CD4-positive, alpha-beta T cell treated with Interleukin-2 at 100 ng/mL for 4 hours (primary cell): ENCODE results near the gene TM4SF1.

Experiments
- DNase-seq: peaks from one replicate; pipeline ENCODE4 v3.0.0-alpha.2; 2020; ENCODE audit warnings: low spot score

Gene TM4SF1

DNA sequence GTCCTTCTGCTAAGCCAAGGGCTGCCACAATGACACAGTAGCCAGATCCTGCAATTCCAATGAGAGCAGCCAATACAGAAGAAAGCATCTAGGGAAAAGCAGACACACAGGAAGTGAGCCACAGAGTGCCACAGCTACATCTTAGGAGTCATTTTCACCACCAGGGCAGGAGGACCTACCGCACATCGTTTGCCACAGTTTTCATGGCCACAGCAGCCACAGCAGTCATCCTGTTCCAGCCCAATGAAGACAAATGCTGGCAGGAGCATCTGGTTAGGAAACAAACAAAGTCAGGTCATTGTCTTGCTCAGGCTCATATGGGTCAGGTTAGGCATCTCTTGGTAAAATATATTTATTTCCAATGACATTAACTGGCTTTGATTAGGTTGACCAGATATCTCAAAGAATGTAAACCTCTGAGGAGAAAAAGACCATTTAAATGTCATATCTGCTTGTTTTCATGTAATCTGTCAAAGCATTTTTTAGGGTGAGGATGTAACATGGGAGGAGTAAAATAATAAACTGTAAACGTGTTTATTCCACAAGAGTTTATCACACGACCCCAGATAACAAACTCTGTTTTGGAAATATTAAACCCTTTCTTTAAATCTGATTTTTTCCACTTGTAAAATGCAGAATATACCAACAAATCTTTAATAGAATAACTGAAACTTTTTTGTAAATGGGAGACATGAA, 1.8 kb downstream of the TM4SF1 start:
- no peak for DNase-seq

DNA sequence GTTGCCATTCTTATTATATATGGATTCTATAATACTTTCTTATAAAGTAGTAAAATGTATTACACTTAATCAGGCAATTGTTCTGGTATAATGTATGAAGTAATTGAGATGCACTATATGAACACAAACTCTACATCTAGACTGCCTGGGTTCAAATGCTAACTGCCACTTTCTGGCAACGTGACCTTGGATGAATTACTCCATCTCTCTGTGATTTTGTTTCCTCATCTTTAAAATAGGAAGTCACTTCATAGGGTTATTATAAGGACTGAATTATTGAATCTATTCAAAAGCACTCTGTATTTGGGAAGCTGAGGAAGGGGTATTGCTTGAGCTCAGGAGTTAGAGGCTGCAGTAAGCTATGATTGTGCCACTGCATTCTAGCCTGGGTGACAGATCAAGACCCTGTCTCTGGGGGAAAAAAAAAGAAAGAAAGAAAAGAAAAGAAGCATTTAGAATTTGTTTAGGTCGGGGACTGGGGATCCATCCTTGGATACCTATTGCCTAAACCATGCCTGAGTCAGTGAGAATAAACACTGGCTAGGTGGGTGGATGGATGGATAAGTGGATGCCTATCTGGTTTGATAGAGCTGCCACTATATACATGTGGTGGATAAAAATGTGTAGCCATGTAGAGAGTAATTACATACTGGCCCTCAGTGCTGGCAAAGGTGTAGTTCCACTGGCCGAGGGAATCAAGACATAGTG, 2.5 kb downstream of the TM4SF1 start:
- DNase-seq = no peak

DNA sequence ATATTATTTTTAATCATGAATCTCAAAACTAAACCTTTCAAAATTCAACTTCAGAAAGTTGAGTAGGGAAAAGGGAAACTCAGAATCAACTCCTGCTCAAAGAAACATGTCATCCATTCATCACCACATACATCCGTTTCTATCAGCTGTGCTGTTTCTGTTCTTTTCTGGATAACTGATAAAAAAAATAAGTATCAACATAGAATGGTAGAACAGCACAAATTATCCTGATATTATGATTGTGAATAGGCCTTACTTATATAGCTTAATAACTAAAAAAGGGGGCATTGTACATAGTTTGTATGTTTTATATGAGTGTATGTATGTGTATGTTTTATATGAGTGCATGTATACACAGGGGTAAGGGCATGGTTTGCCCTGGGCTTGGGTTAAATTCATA, 3.1 kb downstream of the TM4SF1 start:
- DNase-seq = no peak

GRCh38 chr3:149373235-149374125, 4.0 kb downstream of the TM4SF1 start:
- no peak for DNase-seq

- DNase-seq = no peak
Measured at GRCh38 chr3:149371723-149372114, 5.7 kb downstream of the TM4SF1 start.

GRCh38 chr3:149371001-149371722, 6.3 kb downstream of the TM4SF1 start:
- no peak for DNase-seq

GRCh38 chr3:149369991-149370866, 7.2 kb downstream of the TM4SF1 start:
- no peak for DNase-seq

GRCh38 chr3:149368674-149369497, 8.6 kb downstream of the TM4SF1 start:
- DNase-seq = no peak

GRCh38 chr3:149368201-149368673, 9.2 kb downstream of the TM4SF1 start:
- no peak for DNase-seq

DNA sequence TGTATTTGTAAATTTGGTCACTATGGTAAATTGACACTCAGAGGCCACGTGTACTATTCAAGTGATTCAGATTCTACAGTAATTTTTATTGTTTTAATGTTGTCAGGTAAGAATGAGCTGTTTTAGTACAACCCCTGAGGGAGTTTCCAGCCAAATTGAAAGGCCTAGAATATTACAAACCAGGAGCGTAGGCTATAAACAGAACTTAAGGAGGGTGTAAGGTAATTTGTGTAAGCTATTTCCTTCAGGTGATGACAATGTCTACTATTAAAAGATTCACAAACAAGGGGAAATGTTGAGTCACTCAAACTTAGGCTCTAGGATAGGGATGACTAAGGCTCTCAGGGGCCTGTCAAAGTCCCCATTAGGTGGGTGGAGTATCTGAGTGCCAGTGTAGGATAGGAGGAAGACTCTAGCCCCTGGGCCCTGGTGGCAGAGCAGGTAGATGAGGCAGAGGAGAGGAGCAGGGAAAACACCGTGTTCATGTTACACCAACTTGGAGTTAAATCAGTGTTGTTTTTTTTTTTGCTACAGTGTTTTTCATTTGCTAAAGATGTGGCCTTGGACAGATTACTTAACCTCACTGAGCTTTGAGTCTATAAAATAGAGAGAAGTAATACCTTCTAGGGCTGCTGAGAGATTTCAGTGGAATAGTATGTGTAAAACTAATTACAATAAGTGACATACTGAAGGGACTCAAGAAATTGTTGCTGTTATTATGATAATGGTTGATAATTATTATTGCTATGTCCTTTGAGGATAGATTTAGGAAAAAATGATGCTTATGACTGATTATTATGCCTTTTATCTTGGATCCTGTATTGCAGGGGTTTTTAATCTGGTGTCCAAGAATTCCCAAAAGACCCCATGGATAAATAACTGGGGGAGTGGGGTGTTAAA, 10.3 kb downstream of the TM4SF1 start:
- DNase-seq = no peak

- DNase-seq = no peak
Measured at GRCh38 chr3:149366031-149366430, 11.4 kb downstream of the TM4SF1 start.

DNA sequence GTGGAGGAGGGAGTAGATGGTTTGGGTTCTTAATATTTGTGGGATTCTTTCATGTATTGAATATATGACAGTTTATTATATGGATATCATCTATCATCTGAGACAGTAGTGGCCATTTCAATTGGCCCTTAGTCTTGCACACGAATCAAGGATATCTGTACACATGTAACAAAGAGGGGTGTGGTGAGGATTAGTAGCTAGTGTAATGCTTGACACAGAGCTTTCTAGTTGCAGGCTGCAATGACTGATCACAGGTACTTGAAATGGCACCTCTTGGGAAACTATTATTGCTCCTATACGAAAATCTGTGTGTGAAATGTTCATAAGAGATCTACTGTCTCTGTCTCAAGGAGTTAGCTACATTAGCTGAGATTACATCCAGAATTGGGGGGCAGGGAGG, 12.8 kb downstream of the TM4SF1 start:
- DNase-seq = no peak

DNA sequence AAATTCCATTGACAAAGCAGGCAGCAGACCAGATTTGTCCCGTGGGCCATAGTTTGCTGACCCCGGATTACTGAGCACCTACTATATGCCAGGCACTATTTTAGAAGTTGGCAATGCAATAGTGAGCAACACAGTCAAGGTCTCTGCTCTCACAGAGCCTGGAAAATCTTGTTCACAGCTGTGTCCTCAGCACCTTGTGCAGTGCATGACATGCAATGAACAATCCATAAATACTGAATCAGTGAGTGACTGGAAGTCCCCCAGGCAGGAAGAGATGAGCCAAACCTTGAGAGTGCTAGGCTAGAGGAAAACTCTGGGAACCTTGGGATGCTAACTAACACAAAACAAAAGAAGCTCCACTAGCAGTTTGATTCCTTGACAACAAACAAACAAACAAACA, 14.4 kb downstream of the TM4SF1 start:
- DNase-seq = no peak

- DNase-seq = no peak
Measured at GRCh38 chr3:149362366-149362765, 15.1 kb downstream of the TM4SF1 start.

GRCh38 chr3:149356630-149357029, 20.8 kb downstream of the TM4SF1 start:
- no peak for DNase-seq

GRCh38 chr3:149356044-149356592, 21.3 kb downstream of the TM4SF1 start:
- DNase-seq = no peak

DNA sequence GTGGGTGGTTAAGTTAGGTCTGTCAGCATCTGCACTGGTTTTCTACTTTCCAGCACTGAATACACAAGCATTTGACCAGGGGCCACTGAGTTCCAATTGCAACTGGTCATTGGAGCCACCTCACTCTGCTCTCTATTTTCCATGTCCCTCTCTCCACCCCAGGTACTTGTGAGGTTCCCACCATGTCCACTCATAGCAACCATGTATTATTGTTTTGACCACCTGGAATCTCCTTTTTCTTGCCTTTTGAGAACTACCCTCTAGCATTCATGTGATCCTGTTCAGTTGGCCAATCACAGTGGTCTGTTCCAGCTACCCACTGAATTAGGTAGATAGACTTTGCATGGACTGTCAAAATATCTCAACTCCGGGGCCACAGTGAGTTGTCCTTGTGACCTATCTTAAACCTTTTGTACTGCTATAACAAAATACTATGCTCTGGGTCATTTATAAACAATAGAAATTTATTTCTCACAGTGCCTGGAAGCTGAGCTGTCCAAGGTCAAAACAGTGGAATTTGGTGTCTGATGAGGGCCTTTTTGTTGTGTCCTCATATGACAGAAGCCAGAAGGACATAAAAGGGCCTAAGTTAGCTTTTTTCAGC, 23.8 kb downstream of the TM4SF1 start:
- DNase-seq = no peak

DNA sequence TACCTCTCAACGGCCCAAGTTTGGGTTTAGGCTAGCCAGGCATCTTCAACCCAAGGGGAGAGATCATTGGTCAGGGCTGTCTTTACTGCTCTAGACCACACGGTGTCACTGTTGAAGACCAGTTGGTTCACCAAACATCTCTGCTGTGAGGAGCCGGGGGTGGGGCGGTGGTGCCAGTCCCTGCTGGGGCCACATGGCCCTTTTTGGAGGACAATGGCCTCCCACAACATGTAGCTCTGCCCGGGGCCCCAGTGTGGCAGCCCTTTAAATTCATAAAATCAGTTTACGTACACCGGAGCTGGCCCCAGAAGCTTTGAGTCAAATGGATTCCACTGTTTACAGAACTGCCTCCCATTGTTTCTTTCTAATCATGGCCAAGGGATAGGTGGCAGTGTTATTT, 24.9 kb downstream of the TM4SF1 start:
- DNase-seq = peak; percentile 14
